ENCODE data around the gene MRTFA.

DNA sequence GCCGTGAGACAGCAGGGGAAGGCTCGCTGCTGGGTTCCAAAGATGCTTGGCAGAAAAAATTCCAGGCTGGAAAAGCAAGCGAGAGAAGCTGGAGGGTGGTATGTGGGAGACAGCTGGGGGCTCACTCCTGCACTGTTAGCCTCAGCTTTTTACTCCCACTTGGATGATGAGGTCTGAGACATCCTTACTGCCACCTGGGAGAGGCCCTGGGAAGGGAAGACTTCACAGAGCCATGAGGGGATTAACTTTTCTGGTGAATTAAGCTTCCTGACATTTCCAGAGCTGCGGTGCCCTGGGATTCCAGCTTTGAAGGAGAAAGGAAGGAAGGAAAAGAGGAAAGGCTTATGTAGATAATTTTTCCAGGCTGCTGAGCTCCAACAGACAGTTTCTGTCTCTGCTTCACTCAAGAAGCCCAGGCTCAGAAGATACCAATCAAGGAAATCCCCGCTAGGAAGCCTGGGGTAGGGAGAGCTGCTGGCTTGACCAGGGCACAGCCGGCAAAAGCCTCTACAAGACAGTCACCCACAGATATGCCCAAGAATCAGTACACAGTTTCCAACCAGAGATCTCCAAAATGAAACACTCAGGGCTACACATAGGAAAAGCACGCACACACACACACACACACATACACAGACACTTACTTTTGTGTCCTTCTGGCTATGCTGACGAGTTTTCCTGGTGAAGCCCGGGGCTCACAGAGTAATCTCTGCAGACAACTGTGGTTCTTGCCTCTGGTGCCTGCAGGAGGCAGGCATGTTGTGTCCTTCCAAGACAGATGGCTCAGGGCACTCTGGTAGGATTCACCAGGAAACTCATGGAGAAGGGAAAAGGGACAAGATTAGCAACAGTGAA is 43.7 kb upstream of the MRTFA start:
- TF ChIP-seq, protein P1, sequence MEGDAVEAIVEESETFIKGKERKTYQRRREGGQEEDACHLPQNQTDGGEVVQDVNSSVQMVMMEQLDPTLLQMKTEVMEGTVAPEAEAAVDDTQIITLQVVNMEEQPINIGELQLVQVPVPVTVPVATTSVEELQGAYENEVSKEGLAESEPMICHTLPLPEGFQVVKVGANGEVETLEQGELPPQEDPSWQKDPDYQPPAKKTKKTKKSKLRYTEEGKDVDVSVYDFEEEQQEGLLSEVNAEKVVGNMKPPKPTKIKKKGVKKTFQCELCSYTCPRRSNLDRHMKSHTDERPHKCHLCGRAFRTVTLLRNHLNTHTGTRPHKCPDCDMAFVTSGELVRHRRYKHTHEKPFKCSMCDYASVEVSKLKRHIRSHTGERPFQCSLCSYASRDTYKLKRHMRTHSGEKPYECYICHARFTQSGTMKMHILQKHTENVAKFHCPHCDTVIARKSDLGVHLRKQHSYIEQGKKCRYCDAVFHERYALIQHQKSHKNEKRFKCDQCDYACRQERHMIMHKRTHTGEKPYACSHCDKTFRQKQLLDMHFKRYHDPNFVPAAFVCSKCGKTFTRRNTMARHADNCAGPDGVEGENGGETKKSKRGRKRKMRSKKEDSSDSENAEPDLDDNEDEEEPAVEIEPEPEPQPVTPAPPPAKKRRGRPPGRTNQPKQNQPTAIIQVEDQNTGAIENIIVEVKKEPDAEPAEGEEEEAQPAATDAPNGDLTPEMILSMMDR (IDR thresholded peaks at IDR 0.05), result no peak
- TF ChIP-seq POLR2A (IDR thresholded peaks at IDR 0.05), result no peak

Measured in prostate gland (tissue), 2 donors.